ENCODE measurements around the gene NYAP1.
A peak's percentile ranks its signal among the peaks of the same experiment; 100 is the strongest.

NYAP1 gene

DNA sequence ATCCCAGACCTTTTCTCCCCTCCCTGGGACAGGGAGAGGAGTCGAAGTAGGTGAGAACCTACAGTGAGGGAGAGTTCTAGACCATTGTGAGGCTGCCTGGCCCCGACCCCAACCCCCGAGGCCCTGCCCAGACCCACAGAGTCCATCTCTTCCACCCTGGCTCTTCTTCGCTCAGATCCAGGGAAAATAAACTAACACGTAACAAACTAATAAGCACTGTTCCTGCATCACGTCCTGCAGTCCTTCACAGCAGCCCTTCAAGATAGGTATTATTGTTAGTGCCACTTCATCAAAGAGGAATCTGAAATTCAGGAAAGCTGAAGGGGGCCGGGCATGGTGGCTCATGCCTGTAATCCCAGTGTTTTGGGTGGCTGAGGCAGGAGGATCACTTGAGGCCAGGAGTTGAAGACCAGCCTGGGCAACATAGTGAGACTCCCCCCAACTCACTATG, 19.5 kb upstream of the NYAP1 start, which contains the start of gene SPACDR:
SPACDR (minus strand) TSS at position 51 of the 451 bp plus-strand sequence. CDS start 235 bp downstream, outside the sequence.
- Histone ChIP-seq H3K27ac (ENCODE audit: insufficient read depth, low read length, poor library complexity, severe bottlenecking) (no peak within 1 kb of the TSS), H3K27me3 (replicated peaks; ENCODE audit: control insufficient read depth, insufficient read depth, low read length, poor library complexity, severe bottlenecking) (no peaks in the 10 kb centered on the region)
- DNase-seq, result no peak

DNA sequence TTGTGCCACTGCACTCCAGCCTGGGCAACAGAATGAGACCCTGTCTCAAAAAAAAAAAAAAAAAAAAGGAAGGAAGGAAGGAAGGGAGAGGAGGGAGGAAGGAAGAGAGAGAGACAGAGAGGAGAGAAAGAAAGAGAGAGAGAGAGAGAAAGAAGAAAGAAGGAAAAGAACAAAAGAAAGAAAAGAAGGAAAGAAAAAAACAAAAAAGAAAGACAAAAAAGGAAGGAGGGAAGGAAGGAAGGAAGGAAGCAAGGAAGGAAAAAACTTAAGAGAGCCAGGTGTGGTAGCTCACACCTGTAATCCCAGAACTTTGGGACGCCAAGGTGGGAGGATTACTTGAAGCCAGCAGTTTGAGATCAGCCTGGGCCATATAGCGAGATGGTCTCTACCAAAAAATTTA, 18.9 kb upstream of the NYAP1 start:
- H3K4me1 ChIP-seq (ENCODE audit: control insufficient read depth, insufficient read depth, low read length, poor library complexity, severe bottlenecking), result peaks cover 6% of the 10 kb centered on the region
- DNase-seq, result no peak
- H3K27ac ChIP-seq (ENCODE audit: insufficient read depth, low read length, poor library complexity, severe bottlenecking), result no peak overlapping the region
- H3K27me3 ChIP-seq (replicated peaks; ENCODE audit: control insufficient read depth, insufficient read depth, low read length, poor library complexity, severe bottlenecking), result no peaks in the 10 kb centered on the region
- peaks cover 47% of the 10 kb centered on the region for H3K36me3 ChIP-seq (ENCODE audit: control insufficient read depth, insufficient read depth, low read length)
- H3K9me3 ChIP-seq (ENCODE audit: control insufficient read depth, low read length), result no peaks in the 10 kb centered on the region
- no peak overlapping the region for H3K4me3 ChIP-seq (ENCODE audit: insufficient read depth, low read depth, low read length, poor library complexity, severe bottlenecking)

More for the DNA sequence above, 19.5 kb upstream of the NYAP1 start, which contains the start of gene SPACDR:
- no peaks in the 10 kb centered on the region for H3K9me3 ChIP-seq (ENCODE audit: control insufficient read depth, low read length)
- no peak within 1 kb of the TSS for H3K4me3 ChIP-seq (ENCODE audit: insufficient read depth, low read depth, low read length, poor library complexity, severe bottlenecking)
- peaks cover under 1% of the 10 kb centered on the region for H3K4me1 ChIP-seq (ENCODE audit: control insufficient read depth, insufficient read depth, low read length, poor library complexity, severe bottlenecking)
- H3K36me3 ChIP-seq (ENCODE audit: control insufficient read depth, insufficient read depth, low read length), result peaks cover 43% of the 10 kb centered on the region

DNA sequence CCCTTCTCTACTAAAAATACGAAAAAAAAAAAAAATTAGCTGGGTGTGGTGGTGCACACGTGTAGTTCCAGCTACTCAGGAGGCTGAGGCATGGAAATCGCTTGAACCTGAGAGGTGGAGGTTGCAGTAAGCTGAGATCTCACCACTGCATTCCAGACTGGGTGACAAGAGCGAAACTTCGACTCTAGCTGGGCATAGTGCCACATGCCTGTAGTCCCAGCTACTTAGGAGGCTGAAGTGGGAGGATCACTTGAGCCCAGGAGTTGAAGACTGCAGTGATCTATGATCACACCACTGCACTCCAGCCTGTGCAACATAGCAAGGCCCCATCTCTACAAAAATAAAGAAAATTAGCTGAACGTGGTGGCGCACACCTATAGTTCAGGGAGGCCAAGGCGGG, 18.4 kb upstream of the NYAP1 start:
- H3K27me3 ChIP-seq (replicated peaks; ENCODE audit: control insufficient read depth, insufficient read depth, low read length, poor library complexity, severe bottlenecking), result no peaks in the 10 kb centered on the region
- no peaks in the 10 kb centered on the region for H3K9me3 ChIP-seq (ENCODE audit: control insufficient read depth, low read length)
- no peak overlapping the region for H3K27ac ChIP-seq (ENCODE audit: insufficient read depth, low read length, poor library complexity, severe bottlenecking)
- peaks cover 6% of the 10 kb centered on the region for H3K4me1 ChIP-seq (ENCODE audit: control insufficient read depth, insufficient read depth, low read length, poor library complexity, severe bottlenecking)
- DNase-seq, result no peak
- no peak overlapping the region for H3K4me3 ChIP-seq (ENCODE audit: insufficient read depth, low read depth, low read length, poor library complexity, severe bottlenecking)
- peaks cover 51% of the 10 kb centered on the region for H3K36me3 ChIP-seq (ENCODE audit: control insufficient read depth, insufficient read depth, low read length)

DNA sequence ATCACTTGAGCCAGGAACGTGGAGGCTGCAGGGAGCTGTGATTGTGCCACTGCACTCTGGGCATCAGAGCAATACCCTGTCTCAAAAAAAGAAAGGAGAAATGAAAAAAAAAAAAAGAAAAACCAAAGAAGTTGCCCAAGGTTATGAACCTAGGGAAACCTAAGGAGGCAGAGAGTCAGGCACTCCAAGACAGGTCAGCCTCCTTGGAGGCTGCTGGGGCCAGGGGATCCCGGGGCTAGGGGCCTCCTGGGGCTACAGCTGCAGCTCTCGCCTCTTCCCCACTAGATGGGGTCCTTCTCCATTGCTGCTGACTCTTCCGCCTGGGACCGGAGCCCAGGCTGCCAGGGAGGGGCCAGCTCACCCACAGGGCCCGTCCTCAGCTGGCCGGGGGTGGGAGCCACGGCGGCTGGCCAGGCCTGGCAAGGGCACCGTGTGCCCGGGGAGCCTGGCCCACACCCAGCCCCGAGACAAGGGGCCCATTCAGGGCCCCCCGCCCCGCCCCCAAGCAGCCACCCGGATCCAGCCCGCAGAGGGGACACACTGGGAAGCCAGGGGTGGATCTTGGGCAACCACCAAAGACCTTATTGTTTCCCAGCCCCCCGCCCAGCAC, 17.9 kb upstream of the NYAP1 start:
- Histone ChIP-seq H3K27ac (ENCODE audit: insufficient read depth, low read length, poor library complexity, severe bottlenecking) (no peak overlapping the region), H3K9me3 (ENCODE audit: control insufficient read depth, low read length) (no peaks in the 10 kb centered on the region), H3K27me3 (replicated peaks; ENCODE audit: control insufficient read depth, insufficient read depth, low read length, poor library complexity, severe bottlenecking) (no peaks in the 10 kb centered on the region), H3K4me3 (ENCODE audit: insufficient read depth, low read depth, low read length, poor library complexity, severe bottlenecking) (no peak overlapping the region), H3K4me1 (ENCODE audit: control insufficient read depth, insufficient read depth, low read length, poor library complexity, severe bottlenecking) (peaks cover 6% of the 10 kb centered on the region), H3K36me3 (ENCODE audit: control insufficient read depth, insufficient read depth, low read length) (peaks cover 56% of the 10 kb centered on the region)
- DNase-seq, result no peak

DNA sequence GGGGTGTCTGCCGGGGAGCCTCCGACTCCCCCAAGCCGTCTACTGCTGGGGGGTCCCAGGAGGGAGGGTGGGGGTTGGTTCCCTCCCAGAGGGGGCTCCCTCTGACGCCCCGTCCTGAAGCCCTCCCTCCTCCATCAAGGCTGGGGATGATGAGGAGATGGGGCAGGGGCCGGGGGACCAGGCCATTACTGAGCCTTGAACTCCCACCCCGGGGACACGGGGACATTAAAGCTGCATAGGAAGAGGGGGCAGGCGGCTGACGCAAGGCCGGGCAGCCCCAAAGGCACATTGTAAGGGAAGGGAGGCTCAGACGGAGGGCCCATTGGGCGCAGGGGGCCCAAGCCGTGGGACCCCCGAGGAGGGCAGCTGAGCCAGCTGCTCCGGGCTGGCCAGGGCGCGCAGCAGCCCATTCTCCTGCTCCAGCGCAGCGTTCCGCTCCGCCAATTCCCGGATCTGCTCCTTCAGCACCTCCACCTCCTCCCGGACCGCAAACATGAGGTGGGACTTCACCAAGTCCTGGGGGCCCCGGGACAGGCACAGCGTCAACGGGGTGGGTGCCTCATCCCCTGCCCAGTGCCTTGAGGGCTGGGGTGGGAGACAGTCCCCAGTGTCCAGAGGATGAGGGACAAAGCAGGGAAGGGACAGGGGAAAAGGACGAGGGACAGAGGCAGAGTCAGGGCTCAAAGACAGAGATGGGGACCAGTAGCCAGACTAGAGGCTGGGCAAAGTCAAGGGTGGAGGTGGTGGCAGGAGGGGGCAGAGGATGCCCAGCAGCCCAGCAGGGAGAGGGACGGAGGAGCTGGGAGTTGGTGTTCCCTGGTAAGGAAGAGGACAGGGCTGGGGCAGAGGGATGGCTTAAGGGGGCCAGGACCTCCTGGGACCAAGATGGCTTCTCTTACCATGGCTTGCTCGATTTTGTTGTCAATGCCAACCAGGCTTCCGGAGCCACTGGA, 16.8 kb upstream of the NYAP1 start:
- Histone ChIP-seq H3K9me3 (ENCODE audit: control insufficient read depth, low read length) (no peaks in the 10 kb centered on the region), H3K27ac (ENCODE audit: insufficient read depth, low read length, poor library complexity, severe bottlenecking) (no peak overlapping the region), H3K4me1 (ENCODE audit: control insufficient read depth, insufficient read depth, low read length, poor library complexity, severe bottlenecking) (peaks cover 6% of the 10 kb centered on the region), H3K4me3 (ENCODE audit: insufficient read depth, low read depth, low read length, poor library complexity, severe bottlenecking) (no peak overlapping the region), H3K36me3 (ENCODE audit: control insufficient read depth, insufficient read depth, low read length) (peaks cover 57% of the 10 kb centered on the region), H3K27me3 (replicated peaks; ENCODE audit: control insufficient read depth, insufficient read depth, low read length, poor library complexity, severe bottlenecking) (no peaks in the 10 kb centered on the region)
- no peak for DNase-seq

DNA sequence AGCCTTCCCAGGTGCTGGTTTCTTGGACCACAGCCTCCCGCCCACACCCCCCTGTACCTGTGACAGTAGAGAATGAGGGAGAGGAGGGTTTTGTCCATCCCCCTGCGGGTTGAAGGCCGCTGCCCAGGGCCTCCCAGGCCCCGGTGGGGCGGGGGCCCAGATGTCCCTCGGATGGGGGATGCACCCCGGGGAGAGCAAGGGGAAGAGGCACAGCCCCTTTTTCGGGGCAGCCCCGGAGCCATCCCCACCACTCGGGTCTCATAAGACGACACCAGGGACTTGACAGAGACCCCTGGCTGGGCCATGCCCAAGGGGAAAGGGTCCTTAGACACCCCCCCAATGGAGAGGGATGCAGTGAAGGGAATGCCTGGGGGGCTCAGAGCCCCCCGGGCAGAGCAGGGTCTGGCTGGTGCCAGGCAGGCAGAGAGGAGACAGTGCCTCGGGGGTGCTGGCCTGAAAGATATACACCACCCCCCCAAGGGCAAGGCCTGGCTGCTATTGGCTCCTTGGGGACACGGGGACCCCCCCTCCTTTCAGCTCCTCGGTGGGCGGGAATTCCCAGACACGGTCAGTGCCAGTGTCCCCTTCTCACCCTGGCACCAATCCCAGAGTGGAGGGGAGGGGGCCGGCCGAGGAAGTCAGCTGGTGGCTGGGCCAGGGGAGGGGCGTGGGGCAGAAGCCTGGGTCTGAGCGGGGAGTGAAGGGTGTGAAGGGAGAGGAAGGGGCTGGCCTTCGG, 15.9 kb upstream of the NYAP1 start:
- Histone ChIP-seq H3K4me1 (ENCODE audit: control insufficient read depth, insufficient read depth, low read length, poor library complexity, severe bottlenecking) (peaks cover 7% of the 10 kb centered on the region), H3K27me3 (replicated peaks; ENCODE audit: control insufficient read depth, insufficient read depth, low read length, poor library complexity, severe bottlenecking) (no peaks in the 10 kb centered on the region), H3K27ac (ENCODE audit: insufficient read depth, low read length, poor library complexity, severe bottlenecking) (no peak overlapping the region), H3K9me3 (ENCODE audit: control insufficient read depth, low read length) (no peaks in the 10 kb centered on the region), H3K4me3 (ENCODE audit: insufficient read depth, low read depth, low read length, poor library complexity, severe bottlenecking) (no peak overlapping the region), H3K36me3 (ENCODE audit: control insufficient read depth, insufficient read depth, low read length) (peaks cover 59% of the 10 kb centered on the region)
- DNase-seq, result no peak

DNA sequence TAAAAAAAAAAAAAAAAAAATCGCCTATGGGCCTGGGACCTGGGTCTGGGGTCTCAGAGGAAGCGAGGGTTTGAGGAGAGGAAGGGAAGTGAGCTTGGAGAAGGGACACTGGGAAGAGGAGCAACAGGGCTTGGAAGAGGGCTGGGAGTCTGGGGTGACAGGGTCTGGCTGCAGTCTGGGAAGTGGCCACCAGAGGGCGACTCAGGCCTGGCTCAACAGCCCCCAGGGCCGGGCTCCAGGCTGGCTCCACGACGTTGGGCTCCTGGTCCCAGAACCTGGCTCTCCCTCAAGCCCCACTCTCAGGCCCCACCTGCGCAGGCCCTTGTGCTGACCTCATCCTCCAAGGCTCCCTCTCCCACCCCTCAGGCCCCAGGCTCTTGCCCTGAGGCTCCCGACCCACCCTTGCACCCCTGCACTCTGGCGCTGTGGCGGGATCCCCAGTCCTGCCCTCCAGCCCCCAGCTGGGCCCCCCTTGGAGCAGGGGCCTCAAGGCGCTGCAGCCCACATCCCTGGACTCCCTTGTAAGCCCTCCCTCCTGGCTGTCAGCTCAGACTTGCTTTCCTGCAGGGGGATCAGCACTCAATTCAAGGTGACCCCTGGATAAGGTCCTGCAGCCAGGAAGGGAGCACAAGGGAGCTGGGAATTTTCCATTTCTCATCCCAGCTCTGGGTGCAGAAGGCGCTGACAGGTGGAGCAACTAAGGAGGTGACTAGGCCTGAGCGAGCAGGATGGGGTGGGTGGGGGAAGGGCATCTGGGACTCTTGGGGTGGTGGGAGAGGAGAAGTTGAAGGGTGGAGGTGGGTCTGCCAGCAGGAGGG, 14.3 kb upstream of the NYAP1 start:
- peaks cover 20% of the 10 kb centered on the region for H3K4me1 ChIP-seq (ENCODE audit: control insufficient read depth, insufficient read depth, low read length, poor library complexity, severe bottlenecking)
- peaks cover 63% of the 10 kb centered on the region for H3K36me3 ChIP-seq (ENCODE audit: control insufficient read depth, insufficient read depth, low read length)
- no peak overlapping the region for H3K4me3 ChIP-seq (ENCODE audit: insufficient read depth, low read depth, low read length, poor library complexity, severe bottlenecking)
- H3K27ac ChIP-seq (ENCODE audit: insufficient read depth, low read length, poor library complexity, severe bottlenecking), result no peak overlapping the region
- peak; percentile 63 to 77 (median 70) for DNase-seq
- H3K9me3 ChIP-seq (ENCODE audit: control insufficient read depth, low read length), result no peaks in the 10 kb centered on the region
- no peaks in the 10 kb centered on the region for H3K27me3 ChIP-seq (replicated peaks; ENCODE audit: control insufficient read depth, insufficient read depth, low read length, poor library complexity, severe bottlenecking)

DNA sequence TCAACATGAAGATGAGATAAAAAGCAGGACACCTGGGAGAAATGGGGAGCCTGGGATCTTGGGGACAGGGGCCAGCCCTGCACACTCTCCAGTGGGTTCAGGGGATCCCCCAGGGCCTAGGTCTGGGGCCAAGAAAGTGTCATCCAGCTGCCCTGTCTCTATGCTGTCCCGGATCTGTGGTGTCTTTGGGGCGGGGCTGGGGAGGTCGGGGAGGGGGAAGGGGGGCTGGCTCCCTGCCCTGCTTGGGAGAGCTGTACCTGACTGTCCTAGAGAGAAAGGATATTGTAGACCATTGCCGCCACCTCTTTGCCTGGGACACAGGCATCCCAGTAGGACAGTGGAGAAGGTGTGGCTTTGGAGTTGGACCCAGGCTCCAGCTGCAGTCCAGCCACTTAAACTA, 12.7 kb upstream of the NYAP1 start:
- H3K4me1 ChIP-seq (ENCODE audit: control insufficient read depth, insufficient read depth, low read length, poor library complexity, severe bottlenecking), result peaks cover 31% of the 10 kb centered on the region
- no peak overlapping the region for H3K27ac ChIP-seq (ENCODE audit: insufficient read depth, low read length, poor library complexity, severe bottlenecking)
- H3K4me3 ChIP-seq (ENCODE audit: insufficient read depth, low read depth, low read length, poor library complexity, severe bottlenecking), result no peak overlapping the region
- H3K36me3 ChIP-seq (ENCODE audit: control insufficient read depth, insufficient read depth, low read length), result peaks cover 55% of the 10 kb centered on the region
- no peak for DNase-seq
- no peaks in the 10 kb centered on the region for H3K9me3 ChIP-seq (ENCODE audit: control insufficient read depth, low read length)
- no peaks in the 10 kb centered on the region for H3K27me3 ChIP-seq (replicated peaks; ENCODE audit: control insufficient read depth, insufficient read depth, low read length, poor library complexity, severe bottlenecking)

DNA sequence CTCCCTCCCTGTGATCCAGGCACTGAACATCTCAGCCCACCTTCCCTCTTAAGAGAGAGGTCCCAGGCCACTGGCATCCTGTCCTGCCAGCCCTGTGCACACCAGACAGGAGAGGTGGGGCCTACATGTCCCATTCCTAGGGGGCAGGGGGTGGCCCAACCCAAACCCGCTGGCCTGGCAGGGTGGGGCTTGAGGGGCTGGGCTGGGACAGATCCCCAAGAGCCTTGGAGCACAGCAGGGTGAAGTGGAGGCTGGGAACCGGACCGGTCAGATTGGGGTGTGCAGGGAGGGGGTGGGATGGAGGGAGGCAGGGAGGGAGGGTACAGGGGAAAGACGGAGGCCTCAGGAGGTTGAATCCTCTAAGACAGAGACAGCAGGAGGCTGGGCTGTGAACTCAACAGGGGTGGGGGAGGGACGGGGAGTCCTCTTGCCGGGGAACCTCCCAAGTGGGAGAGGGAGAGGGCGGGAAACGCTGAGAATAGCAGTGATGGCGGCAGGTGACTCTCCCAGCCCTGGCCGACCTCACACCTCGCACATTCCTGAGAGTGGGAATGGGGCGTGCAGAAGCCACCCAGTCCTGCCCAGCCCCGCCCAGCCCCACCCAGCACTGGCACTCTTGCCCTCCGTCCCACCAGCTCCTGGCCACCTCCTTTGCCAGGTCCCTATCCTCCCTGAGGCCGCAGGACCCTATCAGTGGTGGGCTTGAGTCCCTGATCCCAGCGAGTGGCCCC, 11.4 kb upstream of the NYAP1 start:
- peaks cover 46% of the 10 kb centered on the region for H3K36me3 ChIP-seq (ENCODE audit: control insufficient read depth, insufficient read depth, low read length)
- no peaks in the 10 kb centered on the region for H3K9me3 ChIP-seq (ENCODE audit: control insufficient read depth, low read length)
- peak overlapping the region; percentile 58 for H3K27ac ChIP-seq (ENCODE audit: insufficient read depth, low read length, poor library complexity, severe bottlenecking)
- no peak overlapping the region for H3K4me3 ChIP-seq (ENCODE audit: insufficient read depth, low read depth, low read length, poor library complexity, severe bottlenecking)
- DNase-seq, result no peak
- H3K4me1 ChIP-seq (ENCODE audit: control insufficient read depth, insufficient read depth, low read length, poor library complexity, severe bottlenecking), result peaks cover 44% of the 10 kb centered on the region
- no peaks in the 10 kb centered on the region for H3K27me3 ChIP-seq (replicated peaks; ENCODE audit: control insufficient read depth, insufficient read depth, low read length, poor library complexity, severe bottlenecking)

Measured in effector memory CD4-positive, alpha-beta T cell (primary cell).